Measurements from ENCODE around the gene KDELR1. TPM values are rescaled to one million over a fixed set of nuclear protein-coding genes. Genes with fewer than 3 reads are reported as not detected.

KDELR1 gene
- total and polyA plus RNA-seq, 2 of the 13 experiments (the other 11 are each of a cell fraction or from before 2014, with no cell fraction given): 134 to 185 TPM

GRCh38 chr19:48436586-48436985 lies 45.2 kb upstream of the KDELR1 start:
- ATAC-seq (no peak), DNase-seq (ENCODE audit: low spot score) (no peak), FAIRE-seq (no peak)
- CTCF ChIA-PET (ENCODE audit: low intra/inter-chr PET ratio, low total read pairs): no interaction called here
- no TSS peak for BruUV-seq (replicated peaks)
- Histone ChIP-seq H3K4me1 (ENCODE audit: insufficient read depth, low read length) (no peaks in the 10 kb centered on the region), H3K79me2 (ENCODE audit: insufficient read depth, low read length) (no peaks in the 10 kb centered on the region), H4K20me1 (ENCODE audit: insufficient read depth, low read length) (no peaks in the 10 kb centered on the region), H3K9ac (ENCODE audit: insufficient read depth, low read depth, low read length) (no peak overlapping the region), H3K4me3 (replicated peaks in 1 of 3; ENCODE audit: insufficient read depth in 1 of 3, low read depth in 2 of 3, low read length in 3 of 3) (no peak overlapping the region), H3K4me2 (ENCODE audit: low read depth, low read length) (no peak overlapping the region), H3K36me3 (replicated peaks in 1 of 2; ENCODE audit: control insufficient read depth in 1 of 2, insufficient read depth in 2 of 2, low read length in 2 of 2) (no peaks in the 10 kb centered on the region), H3K27me3 (ENCODE audit: control insufficient read depth in 1 of 2, insufficient read depth in 2 of 2, low read length in 2 of 2) (no peaks in the 10 kb centered on the region), H3K9me3 (ENCODE audit: low read length) (no peaks in the 10 kb centered on the region), H3K27ac (ENCODE audit: extremely low read length, insufficient read depth, low read length) (no peak overlapping the region), H2AFZ (ENCODE audit: low read length) (no peak overlapping the region)
- TF ChIP-seq ZNF431 (CRISPR knock-in tag; IDR thresholded peaks at IDR 0.05; ENCODE audit: borderline replicate concordance, low read depth) (no peak), ZMYM3 (CRISPR knock-in tag; IDR thresholded peaks at IDR 0.05) (0 out of 2 replicates have a peak, but pooled peaks have one; percentile 15)
- in situ Hi-C loops (cut with HindIII; ENCODE audit: extremely low pct_ligation_motif_present, low pct_unique_long_range_greater_than_20kb) (no loop called here), intact Hi-C loops (cut with micrococcal nuclease; ENCODE audit: unreplicated experiment) (no loop called here)
- POLR2A ChIA-PET: no interaction called here
- WGBS (ENCODE audit: low lambda C conversion rate): 59% methylated on average over 5 of the region's 5 CpGs

GRCh38 chr19:48433337-48433736 lies 42.0 kb upstream of the KDELR1 start:
- H3K4me2 ChIP-seq (ENCODE audit: low read depth, low read length): no peak overlapping the region

More at GRCh38 chr19:48433337-48433736, 42.0 kb upstream of the KDELR1 start:
- in situ Hi-C loops (cut with HindIII; ENCODE audit: extremely low pct_ligation_motif_present, low pct_unique_long_range_greater_than_20kb): no loop called here
- H3K36me3 ChIP-seq (replicated peaks in 1 of 2; ENCODE audit: control insufficient read depth in 1 of 2, insufficient read depth in 2 of 2, low read length in 2 of 2): no peaks in the 10 kb centered on the region
- CTCF ChIA-PET (ENCODE audit: low intra/inter-chr PET ratio, low total read pairs): no interaction called here
- POLR2A ChIA-PET: no interaction called here
- DNase-seq (ENCODE audit: low spot score) (no peak), ATAC-seq (no peak), FAIRE-seq (no peak)
- no peak for TF ChIP-seq PTBP1 (IDR thresholded peaks at IDR 0.05; ENCODE audit: low read depth, low read length, poor library complexity, severe bottlenecking)
- H4K20me1 ChIP-seq (ENCODE audit: insufficient read depth, low read length): no peaks in the 10 kb centered on the region
- H2AFZ ChIP-seq (ENCODE audit: low read length): no peak overlapping the region
- WGBS (ENCODE audit: low lambda C conversion rate): 45% methylated on average over 8 of the region's 8 CpGs
- intact Hi-C loops (cut with micrococcal nuclease; ENCODE audit: unreplicated experiment): no loop called here
- no TSS peak for BruUV-seq (replicated peaks)
- H3K79me2 ChIP-seq (ENCODE audit: insufficient read depth, low read length): no peaks in the 10 kb centered on the region
- no peaks in the 10 kb centered on the region for H3K9me3 ChIP-seq (ENCODE audit: low read length)
- no peak overlapping the region for H3K9ac ChIP-seq (ENCODE audit: insufficient read depth, low read depth, low read length)
- H3K4me3 ChIP-seq (replicated peaks in 1 of 3; ENCODE audit: insufficient read depth in 1 of 3, low read depth in 2 of 3, low read length in 3 of 3): no peak overlapping the region
- H3K27me3 ChIP-seq (ENCODE audit: control insufficient read depth in 1 of 2, insufficient read depth in 2 of 2, low read length in 2 of 2): no peaks in the 10 kb centered on the region
- H3K4me1 ChIP-seq (ENCODE audit: insufficient read depth, low read length): no peaks in the 10 kb centered on the region
- H3K27ac ChIP-seq (ENCODE audit: extremely low read length, insufficient read depth, low read length): no peak overlapping the region

Data from HepG2 (cell line).